Upper lobe of right lung (tissue), 1 donor: ENCODE results near the gene STX1B. TPM values are rescaled to one million over a fixed set of nuclear protein-coding genes. Genes with fewer than 3 reads are reported as not detected.

Experiments used
- ATAC-seq: fragments of 200-7000 bp; cut with Tn5 transposase; one replicate; pipeline ENCODE4 v1.9.1; 2020; ENCODE audit warnings: mild to moderate bottlenecking, moderate library complexity
- DNase-seq: peaks from one replicate; pipeline ENCODE4 v3.0.0-alpha.2; 2020
- H3K27ac ChIP-seq: fragments of 200-600 bp; one replicate; pipeline ENCODE4 v1.8.0; 2022
- H3K27me3 ChIP-seq: fragments of 200-600 bp; one replicate; pipeline ENCODE4 v1.8.0; 2022; ENCODE audit warnings: mild to moderate bottlenecking
- H3K36me3 ChIP-seq: fragments of 200-600 bp; one replicate; pipeline ENCODE4 v1.8.0; 2022
- H3K4me1 ChIP-seq: fragments of 200-600 bp; one replicate; pipeline ENCODE4 v1.8.0; 2022
- H3K4me3 ChIP-seq: fragments of 200-600 bp; one replicate; pipeline ENCODE4 v1.8.0; 2022; ENCODE audit warnings: mild to moderate bottlenecking
- H3K9me3 ChIP-seq: fragments of 200-600 bp; one replicate; pipeline ENCODE4 v1.8.0; 2022
- intact Hi-C: fragments of 100-400 bp; cut with DNase I; formaldehyde crosslinking; loops from one replicate; pipeline ENCODE4 v1.11.0; 2022
- total RNA-seq: library from RNA; stranded (reverse); fragmentation: NEBNext Ultra II Directional; extraction: Animal tissue kit (Norgen Biotek cat#: 25700); gene quantifications from one replicate; pipeline ENCODE4 v1.2.1, GENCODE V29; 2021
- TF ChIP-seq, protein P1 (sequence below): fragments of 200-600 bp; IDR thresholded peaks from one replicate; pipeline ENCODE4 v1.8.0; 2022; ENCODE audit warnings: antibody characterized with exemption
- donor health status: DM: no; HTN: yes; CAD: no; lungs with severe emphysema.

STX1B gene
- total RNA-seq, 1 donor from 2014 or later, result 0.58 TPM

DNA sequence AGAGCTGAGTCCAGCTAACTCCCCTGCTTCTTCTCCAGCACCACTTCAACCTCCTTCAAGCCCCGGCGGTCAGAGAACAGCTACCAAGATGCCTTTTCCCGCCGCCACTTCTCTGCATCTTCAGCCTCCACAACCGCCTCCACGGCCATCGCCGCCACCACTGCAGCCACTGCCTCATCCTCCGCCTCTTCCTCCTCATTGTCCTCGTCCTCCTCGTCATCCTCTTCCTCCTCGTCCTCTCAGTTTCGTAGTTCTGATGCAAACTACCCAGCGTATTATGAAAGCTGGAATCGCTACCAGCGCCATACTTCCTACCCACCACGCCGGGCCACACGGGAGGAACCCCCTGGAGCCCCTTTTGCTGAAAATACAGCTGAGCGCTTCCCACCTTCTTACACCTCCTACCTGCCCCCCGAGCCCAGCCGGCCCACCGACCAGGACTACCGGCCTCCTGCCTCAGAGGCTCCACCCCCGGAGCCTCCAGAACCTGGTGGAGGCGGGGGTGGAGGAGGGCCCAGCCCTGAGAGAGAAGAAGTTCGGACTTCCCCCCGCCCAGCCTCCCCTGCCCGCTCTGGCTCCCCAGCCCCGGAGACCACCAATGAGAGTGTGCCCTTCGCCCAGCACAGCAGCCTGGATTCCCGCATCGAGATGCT lies 45.7 kb downstream of the STX1B start:
- peaks cover 100% of the 10 kb centered on the region for H3K36me3 ChIP-seq
- TF ChIP-seq, protein P1, sequence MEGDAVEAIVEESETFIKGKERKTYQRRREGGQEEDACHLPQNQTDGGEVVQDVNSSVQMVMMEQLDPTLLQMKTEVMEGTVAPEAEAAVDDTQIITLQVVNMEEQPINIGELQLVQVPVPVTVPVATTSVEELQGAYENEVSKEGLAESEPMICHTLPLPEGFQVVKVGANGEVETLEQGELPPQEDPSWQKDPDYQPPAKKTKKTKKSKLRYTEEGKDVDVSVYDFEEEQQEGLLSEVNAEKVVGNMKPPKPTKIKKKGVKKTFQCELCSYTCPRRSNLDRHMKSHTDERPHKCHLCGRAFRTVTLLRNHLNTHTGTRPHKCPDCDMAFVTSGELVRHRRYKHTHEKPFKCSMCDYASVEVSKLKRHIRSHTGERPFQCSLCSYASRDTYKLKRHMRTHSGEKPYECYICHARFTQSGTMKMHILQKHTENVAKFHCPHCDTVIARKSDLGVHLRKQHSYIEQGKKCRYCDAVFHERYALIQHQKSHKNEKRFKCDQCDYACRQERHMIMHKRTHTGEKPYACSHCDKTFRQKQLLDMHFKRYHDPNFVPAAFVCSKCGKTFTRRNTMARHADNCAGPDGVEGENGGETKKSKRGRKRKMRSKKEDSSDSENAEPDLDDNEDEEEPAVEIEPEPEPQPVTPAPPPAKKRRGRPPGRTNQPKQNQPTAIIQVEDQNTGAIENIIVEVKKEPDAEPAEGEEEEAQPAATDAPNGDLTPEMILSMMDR, result no peak

GRCh38 chr16:30963925-30964511 lies 46.4 kb downstream of the STX1B start:
- Histone ChIP-seq H3K36me3 (peaks cover 99% of the 10 kb centered on the region), H3K27me3 (no peaks in the 10 kb centered on the region), H3K4me3 (no peak overlapping the region), H3K27ac (no peak overlapping the region), H3K4me1 (peaks cover 4% of the 10 kb centered on the region), H3K9me3 (no peaks in the 10 kb centered on the region)
- TF ChIP-seq, protein P1, result no peak
- DNase-seq (no peak), ATAC-seq (no peak)
- intact Hi-C loops, result no loop called here

More for the DNA sequence above, 45.7 kb downstream of the STX1B start:
- H3K27me3 ChIP-seq, result no peaks in the 10 kb centered on the region
- no peak overlapping the region for H3K27ac ChIP-seq
- DNase-seq, result no peak
- H3K4me3 ChIP-seq, result no peak overlapping the region
- H3K4me1 ChIP-seq, result no peaks in the 10 kb centered on the region
- no peak for ATAC-seq
- intact Hi-C loops, result no loop called here
- no peaks in the 10 kb centered on the region for H3K9me3 ChIP-seq

DNA sequence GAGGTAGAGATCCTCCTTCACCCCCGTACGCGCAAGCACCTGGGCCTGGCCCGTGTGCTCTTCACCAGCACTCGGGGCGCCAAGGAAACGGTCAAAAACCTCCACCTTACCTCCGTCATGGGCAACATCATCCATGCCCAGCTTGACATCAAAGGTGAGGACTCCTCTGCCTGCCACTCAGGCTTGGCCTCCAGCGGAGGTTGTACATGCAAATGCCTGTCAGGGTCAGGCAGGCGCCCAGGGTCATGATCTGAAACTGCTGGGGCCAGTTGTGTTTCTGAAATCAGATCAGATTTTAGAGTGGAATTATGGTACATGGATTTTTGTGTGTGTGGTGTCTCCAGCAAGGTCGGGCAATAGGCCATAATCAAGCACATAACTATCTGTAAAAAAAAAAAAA lies 49.1 kb downstream of the STX1B start:
- Histone ChIP-seq H3K9me3 (no peaks in the 10 kb centered on the region), H3K4me1 (peaks cover 10% of the 10 kb centered on the region), H3K36me3 (peaks cover 73% of the 10 kb centered on the region), H3K27ac (no peak overlapping the region), H3K4me3 (no peak overlapping the region), H3K27me3 (no peaks in the 10 kb centered on the region)
- ATAC-seq, result no peak
- intact Hi-C loops, result no loop called here
- TF ChIP-seq, protein P1, result no peak
- no peak for DNase-seq

- Histone ChIP-seq H3K9me3 (no peaks in the 10 kb centered on the region), H3K4me3 (peak overlapping the region; percentile 83), H3K4me1 (peaks cover 15% of the 10 kb centered on the region), H3K27me3 (no peaks in the 10 kb centered on the region), H3K36me3 (peaks cover 44% of the 10 kb centered on the region), H3K27ac (peak overlapping the region; percentile 98)
- DNase-seq (peak; percentile 83), ATAC-seq (peak; percentile 36)
- TF ChIP-seq, protein P1, result no peak
- intact Hi-C loops, result no loop called here
Measured at GRCh38 chr16:30958175-30959079, 52.0 kb downstream of the STX1B start.

DNA sequence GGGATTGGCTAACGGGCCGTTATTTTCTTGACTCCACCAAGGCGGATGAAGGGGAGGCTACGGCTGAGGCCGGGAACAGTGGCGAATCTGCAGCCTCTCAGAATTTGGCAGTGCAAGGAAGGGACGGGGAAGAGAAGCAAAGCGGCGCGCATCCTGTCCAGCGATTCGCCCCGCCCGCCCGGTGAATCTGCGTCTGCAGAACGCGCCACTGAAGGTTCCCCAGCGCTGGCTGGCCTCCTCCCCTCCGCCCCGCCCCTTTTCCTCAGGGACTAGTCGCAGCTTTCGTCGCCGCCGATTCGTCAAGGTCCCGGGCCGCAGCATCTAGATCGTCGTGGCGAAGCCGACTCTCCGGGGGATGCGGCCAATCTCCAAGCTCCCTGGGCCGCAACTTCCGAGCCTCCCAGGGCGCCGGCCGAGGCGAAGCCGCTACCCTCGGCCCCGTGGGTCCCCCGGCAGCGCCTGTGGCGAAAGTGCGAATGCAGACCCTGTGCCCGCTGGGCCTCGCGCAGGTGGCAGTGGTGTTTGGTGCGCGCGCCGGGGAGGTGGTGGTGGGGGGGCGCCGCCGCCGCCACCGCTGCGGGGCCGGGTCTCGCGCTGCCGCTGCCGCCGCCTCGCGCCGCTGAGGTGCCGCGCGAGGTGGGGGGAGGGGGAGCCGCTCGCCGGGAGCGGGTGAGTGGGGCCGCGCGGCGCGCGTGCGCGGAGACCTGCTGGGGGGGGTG lies 52.8 kb downstream of the STX1B start, which contains the start of gene SETD1A:
Gene SETD1A (plus strand): TSS at position 299 of the 719 bp plus-strand sequence. CDS start 978 bp downstream, outside the sequence.
- peak within 1 kb of the TSS; percentile 98 for H3K27ac ChIP-seq
- no peaks in the 10 kb centered on the region for H3K9me3 ChIP-seq
- peak within 1 kb of the TSS; percentile 83 for H3K4me3 ChIP-seq
- intact Hi-C loops, result no loop called here
- peak; percentile 98 for DNase-seq
- TF ChIP-seq, protein P1, result no peak
- peak; percentile 93 for ATAC-seq
- peaks cover 36% of the 10 kb centered on the region for H3K36me3 ChIP-seq
- H3K4me1 ChIP-seq, result peaks cover 16% of the 10 kb centered on the region
- no peaks in the 10 kb centered on the region for H3K27me3 ChIP-seq
